Embryonic facial prominence (tissue), 1 donor: ENCODE measurements around the gene SPCS1.
"Not testable (repeated sequence)": the region's sequence is repeated elsewhere in the genome, so short reads cannot be mapped to it uniquely, and the experiment has no call there.

Experiments used
- DNase-seq: peaks from one replicate; pipeline ENCODE4 v3.0.0-alpha.2; 2016; ENCODE audit errors: extremely low spot score

SPCS1 gene

DNA sequence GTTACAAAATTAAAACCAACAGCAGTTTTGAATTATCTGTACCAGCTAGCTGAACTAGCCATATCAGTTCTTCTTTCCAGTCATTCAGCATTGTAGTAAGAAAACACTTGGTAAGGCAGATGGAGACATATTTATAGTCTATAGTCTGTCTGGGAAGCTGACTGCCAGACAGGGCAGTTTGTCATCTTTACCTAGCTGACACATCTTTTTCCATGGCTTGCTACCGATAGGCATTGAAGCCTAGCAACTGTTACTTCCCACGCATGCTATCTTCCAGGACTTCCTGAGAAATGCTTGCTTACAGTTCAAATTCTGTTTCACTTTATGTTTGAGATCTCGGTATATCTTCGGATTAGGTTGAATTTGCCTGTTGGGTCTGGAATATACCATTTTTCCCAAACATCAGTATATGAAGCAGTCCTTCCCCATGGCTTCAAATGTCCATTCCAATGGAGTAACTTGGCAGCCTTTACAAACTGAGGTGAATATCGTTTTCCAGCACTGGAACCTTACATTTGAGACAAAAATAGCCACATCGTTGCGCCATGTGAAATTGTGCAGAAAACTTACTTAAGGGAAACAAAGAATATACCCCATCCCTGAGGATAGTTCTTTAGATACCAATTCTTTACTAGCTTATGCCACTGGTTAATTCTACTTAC lies 11.2 kb upstream of the SPCS1 start:
- DNase-seq, result no peak

- no peak for DNase-seq
These were observed 9.9 kb upstream of the SPCS1 start for GRCh38 chr3:52695798-52696671.

DNA sequence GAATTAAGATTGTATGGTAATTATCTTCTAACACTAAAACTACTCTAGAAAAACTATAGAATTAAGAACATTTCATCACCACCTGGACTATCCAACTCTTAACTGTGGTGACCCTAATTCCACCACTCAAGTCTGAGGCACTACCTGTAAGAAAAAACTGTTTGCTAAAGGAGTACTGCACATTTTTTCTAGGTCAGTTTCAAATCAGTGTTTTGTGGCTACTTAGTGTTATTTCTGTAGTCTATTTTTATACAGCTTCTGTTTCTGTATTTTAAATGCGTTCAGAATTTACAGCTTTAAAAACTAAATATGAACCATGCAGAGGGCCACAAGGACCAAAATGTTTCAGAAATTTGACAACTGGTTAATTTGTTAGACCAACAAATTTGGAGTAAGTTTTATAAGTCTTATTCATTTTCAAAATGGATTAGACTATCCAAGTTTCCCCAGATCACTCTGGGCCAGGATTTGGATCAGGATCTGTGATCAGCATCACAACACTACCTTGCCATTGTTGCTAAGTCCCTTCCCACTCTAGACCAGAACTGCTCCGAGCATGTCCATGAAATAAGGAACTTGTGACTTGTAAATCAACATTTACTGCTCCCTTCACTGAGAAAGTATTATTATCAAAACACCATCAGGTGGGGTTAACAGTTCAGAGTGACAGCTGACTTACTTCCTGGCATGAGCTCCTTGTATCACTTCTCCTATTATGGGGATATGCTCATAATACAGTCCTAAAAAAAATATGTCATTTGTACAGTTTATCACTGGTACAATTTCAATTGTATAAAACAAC lies 8.9 kb upstream of the SPCS1 start:
- no peak for DNase-seq

- no peak for DNase-seq
These were observed 8.3 kb upstream of the SPCS1 start for GRCh38 chr3:52697632-52697965.

- no peak for DNase-seq
These were observed 2.6 kb upstream of the SPCS1 start for GRCh38 chr3:52703341-52703740.

GRCh38 chr3:52704611-52705437 lies 1.1 kb upstream of the SPCS1 start:
- DNase-seq, result no peak

DNA sequence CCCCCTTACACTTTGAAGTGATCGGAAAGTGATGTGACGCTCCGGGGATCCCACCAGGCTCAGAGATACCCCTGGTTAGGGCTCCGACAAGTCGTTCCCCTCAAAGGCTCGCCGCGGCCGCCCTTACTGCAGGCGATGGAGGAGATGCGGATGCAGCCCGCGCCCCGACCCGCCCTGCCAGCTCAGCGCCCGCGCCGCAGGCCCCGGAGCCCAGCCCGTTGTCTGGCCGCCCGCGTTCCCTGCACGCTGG lies 543 bp upstream of the SPCS1 start:
- DNase-seq, result no peak

DNA sequence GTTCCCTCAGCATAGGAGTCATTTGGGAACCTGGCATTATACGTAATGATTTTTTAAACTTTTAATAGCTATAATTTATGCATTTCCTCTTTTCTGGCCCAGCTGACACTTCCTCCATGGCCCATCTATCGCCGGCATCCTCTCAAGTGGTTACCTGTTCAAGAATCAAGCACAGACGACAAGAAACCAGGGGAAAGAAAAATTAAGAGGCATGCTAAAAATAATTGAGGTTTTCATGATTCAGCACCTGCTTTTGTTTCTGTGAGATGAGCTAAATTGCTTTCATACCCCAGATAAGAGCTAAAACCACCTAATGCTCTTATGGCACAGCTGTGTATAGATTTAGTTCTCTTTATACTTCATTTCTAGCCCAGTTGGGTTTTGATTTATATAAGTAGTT lies 1.7 kb downstream of the SPCS1 start:
- DNase-seq, result no peak

DNA sequence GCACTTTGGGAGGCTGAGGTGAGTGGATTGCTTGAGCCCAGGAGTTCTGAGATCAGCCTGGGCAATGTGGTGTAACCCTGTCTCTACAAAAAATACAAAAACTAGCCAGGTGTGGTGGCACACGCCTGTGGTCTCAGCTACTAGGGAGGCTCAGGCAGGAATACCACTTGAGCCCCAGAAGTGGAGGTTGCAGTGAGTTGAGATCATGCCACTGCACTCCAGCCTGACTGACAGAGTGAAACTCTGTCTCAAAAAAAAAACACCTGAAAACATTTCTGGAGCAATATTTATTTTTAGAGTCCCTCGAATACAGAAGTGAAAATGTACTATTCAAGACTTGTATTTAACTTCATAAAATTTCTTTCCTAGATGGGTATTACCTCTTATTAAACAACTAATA lies 4.6 kb downstream of the SPCS1 start:
- no peak for DNase-seq

GRCh38 chr3:52712291-52713212 lies 6.6 kb downstream of the SPCS1 start:
- no peak for DNase-seq

GRCh38 chr3:52714335-52715302 lies 8.7 kb downstream of the SPCS1 start:
- no peak for DNase-seq

DNA sequence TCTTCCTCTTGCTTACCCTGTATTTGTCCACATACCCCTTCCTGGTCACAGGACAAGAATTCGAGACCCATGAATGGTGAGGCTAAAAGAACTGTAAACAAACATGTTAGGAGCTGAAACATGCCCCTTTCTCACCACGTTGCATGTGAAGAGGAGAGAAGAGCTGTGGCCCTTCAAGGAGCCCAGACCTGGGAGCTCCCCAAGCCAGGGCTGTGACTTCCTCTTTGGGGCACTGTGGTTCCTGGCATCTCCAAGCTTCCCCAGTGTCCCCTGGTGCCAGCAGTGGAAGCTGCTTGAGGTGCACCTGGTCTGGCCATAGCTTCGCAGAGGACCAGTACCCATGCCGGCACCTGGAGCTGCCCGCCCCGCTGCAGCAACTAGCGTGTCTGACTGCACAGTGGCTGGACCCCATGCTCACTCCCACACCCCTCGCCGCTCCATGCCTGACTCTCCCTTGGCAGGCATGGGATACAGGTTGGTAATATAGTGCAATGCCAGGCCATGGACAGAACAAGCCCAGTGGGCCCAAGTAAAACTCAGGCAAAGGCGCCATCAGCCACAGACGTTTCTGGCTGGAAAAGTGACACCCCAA lies 9.9 kb downstream of the SPCS1 start:
- no peak for DNase-seq

DNA sequence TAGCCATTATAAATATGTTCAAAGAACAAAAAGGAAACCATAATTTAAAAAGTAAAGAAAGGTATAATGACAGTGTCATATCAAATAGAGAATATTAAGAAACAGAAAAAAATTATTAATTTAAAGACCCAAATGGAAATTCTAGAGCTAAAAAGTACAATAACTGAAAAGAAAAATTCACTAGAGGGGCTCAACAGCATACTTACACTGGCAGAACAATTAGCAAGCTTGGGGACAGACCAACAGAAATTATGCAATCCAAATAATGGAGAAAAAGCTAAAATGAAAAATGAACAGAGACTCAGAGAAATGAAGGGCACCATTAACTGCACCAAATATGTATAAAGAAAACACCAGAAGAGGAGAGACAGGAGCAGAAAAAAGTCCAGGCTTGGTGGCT lies 13.7 kb downstream of the SPCS1 start:
- DNase-seq, result no peak

DNA sequence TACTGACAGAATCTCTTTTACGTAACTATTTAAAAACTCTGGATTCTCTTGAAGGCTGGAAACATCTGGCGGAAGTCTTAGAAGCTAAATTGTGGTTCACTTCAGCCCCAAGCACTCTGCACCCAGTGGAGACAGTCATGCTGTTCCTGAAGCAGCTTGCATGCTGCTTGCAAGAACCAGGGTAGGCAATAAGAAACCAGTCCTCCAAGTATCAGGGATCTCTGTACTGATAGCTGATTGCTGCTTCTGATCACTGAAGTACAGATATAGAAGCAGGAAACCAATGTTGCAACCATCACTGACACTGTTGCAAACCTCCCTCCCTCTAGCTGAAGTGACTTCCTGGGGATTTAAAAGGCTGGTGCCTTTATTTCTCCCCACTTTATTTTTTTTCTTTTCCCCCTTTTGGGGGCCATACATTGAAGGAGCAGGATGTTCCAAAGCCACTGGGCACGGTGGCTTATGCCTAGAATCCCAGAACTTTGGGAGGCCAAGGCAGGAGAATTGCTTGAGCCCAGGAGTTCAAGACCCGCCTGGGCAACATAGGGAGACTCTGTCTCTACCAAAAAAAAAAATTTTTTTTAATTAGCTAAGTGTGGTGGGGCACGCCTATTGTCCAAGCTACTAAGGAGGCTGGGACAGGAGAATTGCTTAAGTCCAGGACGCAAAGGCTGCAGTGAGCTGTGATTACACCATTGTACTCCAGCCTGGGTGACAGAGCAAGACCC lies 15.3 kb downstream of the SPCS1 start:
- DNase-seq, result no peak

- DNase-seq, result no peak
These were observed 15.8 kb downstream of the SPCS1 start for GRCh38 chr3:52721730-52722008.

- no peak for DNase-seq
These were observed 16.6 kb downstream of the SPCS1 start for GRCh38 chr3:52722491-52722890.

DNA sequence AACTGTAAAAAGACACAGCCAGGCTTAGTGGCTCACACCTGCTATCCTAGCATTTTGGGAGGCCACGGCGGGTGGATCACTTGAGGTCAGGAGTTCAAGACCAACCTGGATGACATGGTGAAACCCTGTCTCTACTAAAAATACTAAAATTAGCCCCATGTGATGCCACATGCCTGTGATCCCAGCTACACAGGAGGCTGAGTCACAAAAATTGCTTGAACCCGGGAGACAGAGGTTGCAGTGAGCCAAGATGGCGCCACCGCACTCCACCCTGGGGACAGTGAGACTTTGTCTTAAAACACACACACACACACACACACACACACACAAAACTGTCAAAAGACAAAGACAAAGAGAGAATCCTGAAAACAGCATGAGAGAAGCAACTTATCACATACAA lies 18.0 kb downstream of the SPCS1 start:
- DNase-seq, result no peak

DNA sequence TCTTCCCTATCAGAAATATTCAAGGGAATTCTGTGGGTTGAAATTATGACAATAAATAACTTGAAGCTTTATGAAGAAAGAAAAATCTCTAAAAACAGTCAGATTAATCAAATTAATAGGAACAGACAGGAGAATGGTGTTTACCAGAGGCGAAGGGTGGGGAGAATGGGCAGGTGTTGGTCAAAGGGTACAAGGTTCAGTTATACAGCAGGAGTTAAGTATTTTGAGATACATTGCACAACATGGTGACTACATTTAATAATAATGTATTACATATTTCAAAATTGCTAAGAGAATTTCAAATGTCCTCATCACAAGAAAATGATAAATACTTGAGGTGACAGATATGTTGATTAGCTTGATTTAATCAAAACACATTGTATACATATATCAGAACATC lies 18.6 kb downstream of the SPCS1 start:
- DNase-seq, result no peak

DNA sequence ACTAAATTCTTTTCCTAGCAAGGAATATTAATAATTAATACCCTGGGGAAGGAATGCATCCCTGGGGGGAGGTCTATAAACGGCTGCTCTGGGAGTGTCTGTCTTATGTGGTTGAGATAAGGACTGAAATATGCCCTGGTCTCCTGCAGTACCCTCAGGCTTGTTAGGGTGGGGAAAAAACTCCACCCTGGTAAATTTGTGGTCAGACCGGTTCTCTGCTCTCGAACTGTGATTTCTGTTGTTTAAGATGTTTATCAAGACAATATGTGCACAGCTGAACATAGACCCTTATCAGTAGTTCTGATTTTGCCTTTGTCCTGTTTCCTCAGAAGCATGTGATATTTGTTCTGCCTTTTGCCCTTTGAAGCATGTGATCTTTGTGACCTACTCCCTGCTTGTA lies 22.8 kb downstream of the SPCS1 start:
- DNase-seq, result not testable (repeated sequence)
